ENCODE measurements around the gene ATP8B4.

The ATP8B4 gene

DNA sequence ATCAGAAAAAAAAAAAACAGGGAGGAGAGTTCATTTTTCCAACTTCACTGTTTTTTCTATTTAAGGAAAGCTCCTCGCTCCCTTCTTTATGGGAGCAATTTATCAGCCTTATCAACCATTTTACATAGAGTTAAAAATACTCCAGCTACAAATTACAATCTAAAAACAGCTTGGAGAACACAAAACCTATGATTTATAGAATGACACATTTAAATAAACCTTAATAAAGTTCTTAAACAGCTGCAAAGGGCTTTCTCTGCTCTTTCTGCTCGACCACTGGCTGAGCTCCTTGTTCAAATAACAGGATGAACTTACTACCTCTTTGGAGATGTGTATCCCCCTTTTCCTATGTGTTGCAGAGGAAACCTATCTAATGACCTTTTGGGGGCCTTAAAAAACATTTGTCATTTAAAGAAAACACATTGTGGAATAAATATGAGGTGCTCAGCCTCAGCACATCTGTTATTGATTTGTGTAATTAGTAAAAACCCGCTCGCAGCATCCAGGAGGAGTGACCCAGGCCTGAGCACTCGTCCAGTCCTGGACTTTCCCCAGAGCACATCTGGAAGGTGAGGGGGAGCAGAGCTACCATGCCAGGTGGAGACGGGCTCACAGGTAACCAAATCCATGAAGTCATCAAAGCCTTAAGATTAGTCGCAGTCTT lies 231.2 kb downstream of the ATP8B4 start:
- DNase-seq = no peak

DNA sequence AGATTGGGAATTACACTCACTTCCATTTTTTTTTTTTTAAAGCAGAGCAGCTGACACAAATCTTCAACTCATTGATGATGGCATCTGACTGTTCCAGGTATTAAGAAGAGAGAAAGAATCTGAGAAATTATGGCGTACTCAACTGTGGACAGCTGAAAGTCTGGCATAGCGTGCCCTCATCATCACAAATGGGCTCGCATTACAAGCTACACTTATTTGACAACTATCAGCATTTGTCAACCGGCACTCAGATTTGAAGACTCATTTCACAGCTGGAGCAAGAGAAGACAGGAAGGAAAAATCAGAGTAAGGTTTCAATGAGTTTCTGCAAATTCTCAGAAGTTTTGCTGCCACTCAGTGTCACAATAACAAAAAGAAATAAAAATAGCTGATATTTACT lies 235.9 kb downstream of the ATP8B4 start:
- no peak for DNase-seq

DNA sequence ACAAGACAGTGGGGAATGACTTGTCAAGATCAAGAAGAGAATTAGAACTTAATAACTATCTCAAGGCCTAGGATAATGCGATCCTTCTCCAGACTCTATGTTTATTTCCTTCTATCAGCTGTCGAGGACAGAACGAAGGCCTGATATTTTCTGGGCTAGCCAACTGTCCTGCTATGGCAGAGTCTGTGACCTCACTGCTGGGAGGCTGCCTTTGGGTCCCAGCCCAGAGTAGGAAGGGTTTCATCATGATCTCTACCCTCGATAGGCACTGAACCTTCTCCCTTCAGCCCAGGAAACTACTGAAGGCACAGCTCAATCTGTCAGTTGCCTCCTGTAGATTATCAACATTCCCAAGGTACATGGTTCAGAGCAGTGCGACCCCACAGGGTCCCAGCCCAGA lies 237.2 kb downstream of the ATP8B4 start:
- no peak for DNase-seq

- DNase-seq = no peak
Observed at GRCh38 chr15:49881433-49881832, 237.6 kb downstream of the ATP8B4 start.

- DNase-seq = no peak
Observed at GRCh38 chr15:49877873-49878521, 241.0 kb downstream of the ATP8B4 start.

DNA sequence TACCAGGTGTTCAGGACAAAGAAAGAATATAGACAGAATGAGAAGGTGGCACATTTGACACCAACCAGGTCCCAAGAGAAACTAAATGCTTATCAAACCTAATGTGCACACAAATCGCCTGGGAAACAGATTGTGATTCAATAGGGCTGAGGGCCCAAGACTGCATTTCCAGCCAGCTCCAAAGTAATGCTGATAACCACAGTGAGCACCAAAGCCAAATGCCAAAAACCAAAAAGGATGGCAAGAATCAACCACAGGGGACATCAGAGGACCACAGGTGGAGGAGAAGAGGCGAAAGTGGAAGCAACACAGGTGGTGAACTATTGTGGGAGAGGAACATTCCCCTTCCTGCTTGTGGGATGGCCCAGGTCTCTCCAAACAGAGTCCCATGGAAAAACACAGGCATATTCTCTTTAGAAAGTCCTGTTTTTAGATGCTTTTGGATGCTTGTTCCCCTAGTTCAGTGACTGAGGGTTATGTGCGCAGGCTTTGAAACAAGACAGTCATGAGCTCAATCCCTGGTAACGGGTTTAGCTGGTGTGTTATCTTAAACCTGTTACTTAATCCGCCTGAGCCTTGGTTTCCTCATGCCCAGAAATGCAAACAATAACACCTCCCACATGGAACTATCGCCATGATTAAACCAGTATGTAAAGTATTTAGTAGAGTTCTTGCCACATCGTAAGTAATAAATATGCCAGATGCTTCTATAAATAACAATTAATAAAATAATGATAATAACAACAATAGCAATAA lies 241.7 kb downstream of the ATP8B4 start:
- no peak for DNase-seq

- no peak for DNase-seq
Observed at GRCh38 chr15:49876401-49877038, 242.5 kb downstream of the ATP8B4 start.

DNA sequence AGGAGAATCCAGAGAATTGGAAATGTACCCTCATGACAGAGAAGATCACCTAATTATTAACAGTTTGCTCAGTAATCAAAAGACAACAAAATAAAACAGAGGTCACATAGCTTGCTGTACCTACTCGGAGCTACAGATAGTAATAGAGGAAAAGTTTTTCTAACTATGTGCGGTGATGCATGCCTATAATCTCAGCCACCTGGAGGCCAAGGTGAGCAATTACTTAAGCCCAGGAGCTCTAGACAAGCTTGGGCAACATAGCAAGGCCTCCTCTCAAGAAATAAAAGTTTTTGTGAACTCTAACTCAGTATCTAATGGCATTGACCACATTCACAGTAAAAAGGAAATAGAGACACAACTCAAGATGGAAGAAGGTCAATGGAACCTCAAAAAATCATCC lies 243.6 kb downstream of the ATP8B4 start:
- no peak for DNase-seq

- DNase-seq = no peak
Observed at GRCh38 chr15:49870472-49870871, 248.6 kb downstream of the ATP8B4 start.

DNA sequence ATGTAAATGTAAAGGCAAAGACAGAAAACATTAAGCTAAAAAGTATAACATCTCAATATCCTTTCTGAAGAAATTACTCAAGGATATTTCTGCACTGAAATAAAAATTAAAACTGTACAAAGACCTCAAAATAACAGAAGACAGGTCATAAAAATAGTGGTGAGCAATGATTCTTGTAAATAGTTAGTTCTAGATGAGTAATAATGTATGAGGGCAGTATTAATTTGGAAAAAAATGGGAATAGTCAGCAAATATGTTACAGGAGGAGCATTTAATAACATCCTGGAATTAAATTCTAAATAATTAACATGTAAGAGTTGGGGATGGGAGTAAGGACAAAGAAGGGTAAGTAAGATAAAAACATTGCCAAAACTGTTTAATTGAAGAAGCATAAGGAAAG lies 250.7 kb downstream of the ATP8B4 start:
- no peak for DNase-seq

- no peak for DNase-seq
Observed at GRCh38 chr15:49865925-49866757, 252.9 kb downstream of the ATP8B4 start.

DNA sequence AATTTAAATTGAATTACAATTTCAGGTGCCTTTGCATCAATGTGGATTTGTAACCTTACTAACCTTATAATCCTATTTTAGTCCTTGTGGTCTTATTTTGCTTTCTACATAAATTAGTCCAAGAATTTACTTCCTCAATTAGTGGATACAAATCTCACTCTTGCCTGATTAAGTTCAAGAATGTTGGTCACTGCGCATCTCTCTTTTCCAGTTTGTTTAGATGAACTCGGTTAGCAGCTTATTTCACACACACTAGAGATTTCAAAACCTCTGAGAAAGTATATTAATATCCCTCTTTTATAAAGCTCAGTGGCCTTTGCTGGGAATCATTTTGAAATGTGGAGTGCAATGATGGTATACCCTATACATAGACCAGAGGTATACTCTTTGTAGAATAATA lies 254.8 kb downstream of the ATP8B4 start:
- no peak for DNase-seq

- DNase-seq = no peak
Observed at GRCh38 chr15:49863431-49864224, 255.4 kb downstream of the ATP8B4 start.

GRCh38 chr15:49860101-49860500 lies 258.9 kb downstream of the ATP8B4 start:
- DNase-seq = no peak

DNA sequence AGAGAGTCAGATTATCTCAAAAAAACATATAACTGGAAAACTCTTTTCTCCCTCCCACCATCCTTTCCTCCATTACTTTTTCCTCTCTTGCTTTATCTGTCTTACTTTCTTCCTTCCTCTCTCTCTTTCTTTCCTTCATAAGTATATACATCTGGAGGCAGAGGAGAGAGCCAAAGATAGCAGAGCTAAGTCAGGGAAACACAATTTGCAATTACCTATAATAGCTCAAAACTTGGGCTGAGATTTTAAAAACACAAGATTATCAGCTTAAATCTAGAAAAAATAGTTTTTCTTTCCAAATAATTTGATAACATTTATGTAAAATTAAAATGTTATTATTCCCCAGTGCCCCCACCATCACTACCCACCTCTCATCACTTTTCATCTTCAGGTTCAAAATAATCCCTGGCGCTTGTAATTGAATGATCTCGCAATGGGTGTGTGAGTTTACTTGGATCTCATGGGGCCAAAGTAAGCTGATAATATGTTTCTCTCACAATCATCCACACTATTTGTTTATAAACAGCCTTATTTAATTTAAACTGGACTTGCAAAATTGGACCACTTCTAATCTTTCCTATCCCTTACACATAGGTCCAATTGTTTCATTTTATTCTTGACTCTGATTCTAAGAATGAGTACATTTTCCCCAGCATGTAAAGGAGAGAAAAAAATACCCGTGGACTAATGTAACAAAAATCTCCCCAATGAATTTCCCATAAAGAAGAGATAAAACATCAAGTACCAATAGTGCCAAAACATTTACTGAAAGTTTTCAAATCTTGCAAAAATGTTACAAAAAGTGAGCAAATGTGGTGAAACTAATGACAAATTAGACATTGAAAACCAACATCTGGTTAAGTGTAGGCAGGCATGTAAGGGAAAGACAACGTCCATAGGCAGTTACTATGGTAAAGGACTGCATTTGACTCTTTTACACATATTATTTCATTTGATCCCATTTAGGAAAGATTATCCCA lies 261.2 kb downstream of the ATP8B4 start:
- DNase-seq = no peak

DNA sequence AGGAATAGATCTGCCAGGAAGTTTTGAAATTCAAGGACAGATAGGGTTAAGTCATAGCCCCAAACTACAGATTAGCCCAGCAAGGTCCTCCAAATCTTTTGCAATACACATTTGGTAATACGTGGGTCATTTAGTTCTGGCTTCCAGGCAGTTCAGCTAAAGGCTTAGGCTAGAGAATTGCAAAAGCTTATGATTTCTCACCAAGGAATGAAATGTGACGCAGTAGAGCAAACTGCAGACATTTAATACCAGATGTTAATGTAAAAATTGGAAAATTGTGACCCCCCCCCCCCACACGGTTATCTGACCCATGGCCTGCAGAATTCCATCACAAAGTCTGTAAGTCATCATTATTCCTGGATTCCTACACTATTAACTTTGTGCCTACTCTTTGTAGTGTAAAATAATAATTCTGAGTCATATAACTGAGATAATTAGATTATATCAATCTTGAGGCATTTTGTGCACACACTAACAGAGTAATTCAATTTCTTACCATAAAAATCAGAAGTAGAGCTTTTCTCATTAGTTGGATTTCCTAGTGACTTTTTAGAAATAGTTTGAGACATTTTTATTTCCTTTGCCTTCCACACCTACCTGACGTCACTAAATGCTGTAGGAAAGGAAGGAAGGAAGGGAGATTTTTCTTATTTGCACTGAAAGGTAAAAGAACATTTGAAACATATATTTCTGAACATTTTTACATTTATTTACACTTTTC lies 263.0 kb downstream of the ATP8B4 start:
- no peak for DNase-seq

- DNase-seq = no peak
Observed at GRCh38 chr15:49852756-49853155, 266.3 kb downstream of the ATP8B4 start.

- DNase-seq = no peak
Observed at GRCh38 chr15:49848807-49849206, 270.2 kb downstream of the ATP8B4 start.

DNA sequence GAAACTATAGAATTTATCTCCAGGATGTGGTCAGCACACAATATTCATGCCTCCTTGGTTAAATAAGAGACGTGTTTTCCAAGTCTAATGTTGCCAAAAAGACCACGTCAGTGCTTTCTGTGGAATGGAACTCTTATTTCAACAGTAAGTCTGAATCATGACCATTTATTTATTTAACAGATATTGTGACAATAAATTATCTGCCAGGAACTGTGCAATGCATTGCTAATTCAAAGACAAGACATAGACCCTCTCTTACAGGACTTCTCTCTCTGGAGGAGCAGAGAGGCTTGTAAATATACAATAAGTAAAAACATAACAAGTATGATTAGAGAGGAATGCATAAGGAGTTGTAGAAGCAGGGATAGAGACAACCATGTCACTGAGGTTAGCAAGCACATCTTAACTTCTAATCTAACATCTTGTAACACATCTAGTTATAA lies 270.7 kb downstream of the ATP8B4 start:
- no peak for DNase-seq
